Activated CD8-positive, alpha-beta T cell treated with anti-CD3 and anti-CD28 coated beads, Interleukin-2, amount 10 ng/mL, durations not matched to agents 7 days and 5 days (primary cell): Measurements from ENCODE around the gene DLD. TPM values are rescaled to one million over a fixed set of nuclear protein-coding genes. Genes with fewer than 3 reads are reported as not detected.

Source experiments
- ATAC-seq: fragments of 150-1000 bp; cut with Tn5 transposase; one replicate; pipeline ENCODE4 v1.10.0; 2021; ENCODE audit warnings: moderate library complexity
- CTCF ChIA-PET: fragments of 350-600 bp; sonication (Branson Sonifier 250); formaldehyde crosslinking; loops from one replicate; lab custom pipeline; 2021; ENCODE audit warnings: antibody characterized with exemption; lab: Charles Lee
- POLR2A ChIA-PET: fragments of 350-600 bp; sonication (Branson Sonifier 250); formaldehyde crosslinking; loops from one replicate; lab custom pipeline; 2021; ENCODE audit warnings: antibody characterized with exemption; lab: Charles Lee
- DNase-seq: peaks from one replicate; pipeline ENCODE4 v3.0.0-alpha.2; 2020
- H3K27ac Mint-ChIP-seq: one replicate; pipeline ENCODE4 v1.8.0; 2021; ENCODE audit warnings: mild to moderate bottlenecking, mixed read lengths
- H3K27me3 Mint-ChIP-seq: one replicate; pipeline ENCODE4 v1.8.0; 2021; ENCODE audit warnings: low read depth, mixed read lengths
- H3K36me3 Mint-ChIP-seq: one replicate; pipeline ENCODE4 v1.8.0; 2021; ENCODE audit warnings: low read depth, mixed read lengths
- H3K4me1 Mint-ChIP-seq: one replicate; pipeline ENCODE4 v1.8.0; 2021; ENCODE audit warnings: low read depth, mixed read lengths
- H3K4me3 Mint-ChIP-seq: one replicate; pipeline ENCODE4 v1.8.0; 2021; ENCODE audit warnings: mild to moderate bottlenecking, mixed read lengths
- H3K9me3 Mint-ChIP-seq: one replicate; pipeline ENCODE4 v1.8.0; 2022; ENCODE audit warnings: mixed read lengths; ENCODE audit not compliant: insufficient read depth
- total RNA-seq, 2 experiments: library from RNA; stranded (reverse); gene quantifications; one replicate each; pipeline ENCODE4 v1.2.3, GENCODE V29; 2021

The DLD gene
- total RNA-seq, 2 experiments from 2014 or later: 61.2 to 65.0 TPM

DNA sequence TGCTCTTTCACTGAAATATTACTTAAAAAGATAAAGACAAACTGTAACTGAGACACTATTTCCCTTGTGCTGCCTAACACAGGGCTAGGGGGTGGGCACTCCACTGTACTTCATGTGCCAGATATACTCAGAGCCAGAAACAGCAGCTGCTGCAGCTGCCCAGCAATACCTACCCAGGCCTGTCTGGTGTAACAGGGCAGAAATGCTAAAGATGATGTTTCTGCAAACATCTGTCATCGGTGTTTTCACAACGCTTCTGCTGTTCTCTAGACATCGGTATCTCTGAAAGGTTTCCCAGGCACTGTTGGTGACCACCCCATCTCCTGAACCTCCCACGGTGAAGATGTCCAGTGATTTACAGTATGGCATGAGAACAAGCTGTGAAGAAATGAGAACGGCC, 69.3 kb downstream of the DLD start:
- Mint-ChIP-seq H3K4me3 (no peak overlapping the region), H3K27me3 (peaks cover 11% of the 10 kb centered on the region), H3K9me3 (no peaks in the 10 kb centered on the region), H3K27ac (no peak overlapping the region), H3K4me1 (no peaks in the 10 kb centered on the region), H3K36me3 (no peaks in the 10 kb centered on the region)
- ATAC-seq: no peak
- ChIA-PET POLR2A (no interaction called here), CTCF (no interaction called here)
- no peak for DNase-seq

DNA sequence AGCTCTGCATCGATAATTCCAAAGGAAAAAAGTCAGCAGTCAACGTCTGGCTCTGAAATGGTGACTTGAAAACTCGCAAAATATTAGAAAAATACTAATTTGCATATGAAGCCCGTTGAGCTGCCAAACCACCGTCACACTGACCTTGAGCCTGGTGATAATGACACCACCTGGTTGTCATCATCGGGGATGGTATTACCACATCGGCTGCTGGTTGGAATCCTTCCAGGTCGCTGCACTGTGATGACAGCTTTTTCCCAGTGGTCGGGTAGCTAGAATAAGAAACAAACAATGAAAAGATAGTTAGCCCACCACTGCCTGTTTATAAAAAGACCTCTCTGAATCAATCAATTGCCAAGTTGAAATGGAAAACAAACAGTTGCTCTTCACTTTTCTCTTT, 70.4 kb downstream of the DLD start:
- Mint-ChIP-seq H3K36me3 (no peaks in the 10 kb centered on the region), H3K27ac (no peak overlapping the region)
- CTCF ChIA-PET: no interaction called here

DNA sequence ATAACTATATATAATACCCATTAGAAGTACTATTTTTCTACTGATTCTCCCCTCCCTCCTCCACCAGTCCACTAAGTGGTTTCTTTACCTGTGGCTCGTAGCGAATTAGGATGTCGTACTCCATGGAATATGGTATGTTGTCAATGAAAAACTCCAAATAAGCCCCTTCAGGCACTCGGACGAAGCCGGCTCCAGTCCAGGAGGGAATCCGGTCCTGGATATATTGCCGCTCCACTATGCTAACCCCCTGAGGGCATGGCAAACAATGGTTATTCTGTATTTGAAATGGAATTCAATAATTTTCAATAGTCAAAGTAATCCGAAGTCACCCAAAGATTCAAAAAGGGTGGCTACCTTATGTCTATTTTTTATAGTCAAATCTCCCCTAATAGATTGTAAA, 71.8 kb downstream of the DLD start:
- Mint-ChIP-seq H3K36me3 (no peaks in the 10 kb centered on the region), H3K9me3 (no peaks in the 10 kb centered on the region), H3K4me3 (no peak overlapping the region), H3K27ac (no peak overlapping the region), H3K27me3 (peaks cover 9% of the 10 kb centered on the region), H3K4me1 (no peaks in the 10 kb centered on the region)
- POLR2A ChIA-PET: no interaction called here
- ATAC-seq (no peak), DNase-seq (no peak)
- CTCF ChIA-PET: no interaction called here

More for the DNA sequence above, 70.4 kb downstream of the DLD start:
- POLR2A ChIA-PET: no interaction called here
- H3K4me1 Mint-ChIP-seq: no peaks in the 10 kb centered on the region
- ATAC-seq (no peak), DNase-seq (no peak)
- H3K27me3 Mint-ChIP-seq: peaks cover 11% of the 10 kb centered on the region
- H3K4me3 Mint-ChIP-seq: no peak overlapping the region
- no peaks in the 10 kb centered on the region for H3K9me3 Mint-ChIP-seq

DNA sequence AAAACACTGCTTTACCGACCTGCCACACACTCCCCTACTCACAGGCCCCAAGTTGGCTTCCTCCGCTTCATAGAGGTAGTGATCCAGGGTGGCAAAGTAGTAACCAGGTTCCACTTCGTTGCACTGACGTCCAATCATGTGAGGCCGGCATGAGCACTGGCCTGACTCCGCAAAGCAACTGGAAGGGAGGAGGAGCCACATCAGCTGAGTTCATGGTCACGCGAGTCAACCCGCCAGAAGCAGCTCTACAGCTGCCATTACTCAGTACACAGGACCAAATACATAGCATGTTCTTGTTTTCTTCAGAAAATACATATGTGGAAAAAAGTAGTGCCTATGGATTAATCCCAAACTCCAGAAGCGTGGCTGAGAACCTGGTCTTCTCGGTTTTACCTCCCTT, 73.5 kb downstream of the DLD start:
- Mint-ChIP-seq H3K4me3 (no peak overlapping the region), H3K27ac (no peak overlapping the region), H3K36me3 (no peaks in the 10 kb centered on the region), H3K27me3 (no peaks in the 10 kb centered on the region), H3K4me1 (no peaks in the 10 kb centered on the region), H3K9me3 (no peaks in the 10 kb centered on the region)
- CTCF ChIA-PET: no interaction called here
- ATAC-seq: no peak
- POLR2A ChIA-PET: no interaction called here
- no peak for DNase-seq

DNA sequence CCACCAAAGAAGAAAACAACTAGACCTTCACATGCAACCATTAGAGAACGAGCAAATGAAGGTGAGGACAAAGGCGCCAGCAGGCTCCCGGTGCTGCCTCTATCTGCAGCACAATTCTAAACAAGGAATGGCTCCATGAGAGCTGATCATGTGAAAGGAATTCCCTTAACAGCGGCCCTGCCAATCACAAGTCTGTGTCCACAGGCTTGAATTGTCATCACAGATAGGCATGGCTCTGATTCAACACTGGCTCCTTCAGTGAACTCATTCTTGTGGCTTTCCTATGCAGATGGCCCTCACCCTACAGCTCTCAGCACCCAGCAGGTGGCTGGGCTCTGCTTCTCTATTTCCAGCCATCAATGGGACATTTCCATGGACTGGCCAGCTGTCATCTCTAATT, 75.7 kb downstream of the DLD start:
- DNase-seq (no peak), ATAC-seq (no peak)
- no peak overlapping the region for H3K27ac Mint-ChIP-seq
- H3K4me1 Mint-ChIP-seq: no peaks in the 10 kb centered on the region
- POLR2A ChIA-PET: no interaction called here
- H3K36me3 Mint-ChIP-seq: no peaks in the 10 kb centered on the region
- CTCF ChIA-PET: no interaction called here
- H3K9me3 Mint-ChIP-seq: no peaks in the 10 kb centered on the region
- H3K27me3 Mint-ChIP-seq: no peaks in the 10 kb centered on the region
- no peak overlapping the region for H3K4me3 Mint-ChIP-seq

DNA sequence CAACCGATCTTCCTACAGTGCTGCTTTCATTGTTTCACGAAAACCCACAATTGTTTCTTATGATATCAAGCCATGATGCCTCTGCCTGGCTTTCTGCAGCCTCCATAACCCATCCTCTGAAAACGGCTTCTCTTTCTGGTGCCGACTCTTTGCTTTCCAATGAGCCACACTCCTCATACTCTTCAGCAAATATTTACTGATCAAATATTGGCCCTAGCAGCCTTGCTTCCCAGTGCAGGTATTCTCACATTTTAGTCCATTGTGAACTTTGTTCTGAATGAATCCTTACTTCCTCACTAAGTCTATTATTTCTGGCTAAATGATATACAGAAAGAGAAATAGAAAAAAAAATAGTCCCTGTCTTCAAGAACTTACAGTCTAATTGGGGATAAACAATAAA, 76.4 kb downstream of the DLD start:
- CTCF ChIA-PET: no interaction called here
- POLR2A ChIA-PET: no interaction called here
- H3K4me1 Mint-ChIP-seq: no peaks in the 10 kb centered on the region
- no peak overlapping the region for H3K27ac Mint-ChIP-seq
- H3K36me3 Mint-ChIP-seq: no peaks in the 10 kb centered on the region
- H3K27me3 Mint-ChIP-seq: no peaks in the 10 kb centered on the region
- H3K9me3 Mint-ChIP-seq: no peaks in the 10 kb centered on the region
- ATAC-seq: no peak
- DNase-seq: no peak
- no peak overlapping the region for H3K4me3 Mint-ChIP-seq

DNA sequence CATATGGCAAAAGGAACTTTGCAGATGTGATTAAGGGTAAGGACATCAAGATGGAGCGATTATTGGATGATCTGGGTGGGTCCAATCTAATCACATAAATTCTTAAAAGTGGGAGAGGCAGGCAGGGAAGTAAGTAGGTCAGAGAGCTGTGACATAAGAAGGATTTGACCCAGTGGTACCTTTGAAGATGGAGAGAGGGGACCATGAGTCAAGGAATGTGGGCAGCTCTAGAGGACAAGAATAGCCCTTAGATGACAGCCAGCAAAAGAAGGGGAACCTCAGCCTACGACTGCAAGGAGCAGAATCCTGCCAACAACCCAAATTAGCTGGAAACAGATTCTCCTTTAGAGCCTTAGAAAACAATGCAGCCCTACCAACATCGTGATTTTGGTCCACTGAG, 77.5 kb downstream of the DLD start:
- no peaks in the 10 kb centered on the region for H3K36me3 Mint-ChIP-seq
- no peaks in the 10 kb centered on the region for H3K9me3 Mint-ChIP-seq

DNA sequence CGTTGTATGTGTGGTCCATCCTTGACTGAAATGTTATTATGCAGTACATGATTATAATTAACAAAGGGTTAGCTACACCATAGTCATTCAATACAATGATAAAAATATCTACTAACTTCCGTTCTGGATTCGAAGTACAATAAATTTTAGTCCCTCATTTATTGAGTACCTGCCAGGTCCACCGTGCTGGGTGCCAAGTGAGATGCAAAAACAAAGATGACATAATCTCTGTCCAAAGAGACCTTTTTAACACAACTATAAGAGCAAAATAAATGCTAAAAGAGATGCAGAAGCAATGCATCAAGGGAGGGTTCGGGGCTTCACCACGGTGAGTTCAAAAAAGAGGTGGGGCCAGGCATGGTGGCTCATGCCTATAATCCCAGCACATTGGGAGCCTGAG, 78.9 kb downstream of the DLD start:
- POLR2A ChIA-PET: no interaction called here
- H3K36me3 Mint-ChIP-seq: no peaks in the 10 kb centered on the region
- no peak for DNase-seq
- peaks cover 7% of the 10 kb centered on the region for H3K27me3 Mint-ChIP-seq
- no peak for ATAC-seq
- no peak overlapping the region for H3K4me3 Mint-ChIP-seq
- CTCF ChIA-PET: no interaction called here
- no peak overlapping the region for H3K27ac Mint-ChIP-seq
- H3K4me1 Mint-ChIP-seq: no peaks in the 10 kb centered on the region
- no peaks in the 10 kb centered on the region for H3K9me3 Mint-ChIP-seq

More for the DNA sequence above, 77.5 kb downstream of the DLD start:
- Mint-ChIP-seq H3K4me3 (no peak overlapping the region), H3K4me1 (no peaks in the 10 kb centered on the region), H3K27ac (no peak overlapping the region), H3K27me3 (peaks cover 7% of the 10 kb centered on the region)
- DNase-seq: no peak
- CTCF ChIA-PET: no interaction called here
- no peak for ATAC-seq
- POLR2A ChIA-PET: no interaction called here

Other genes starting within 250 kb of the DLD start
- gene SLC26A4, start 230.4 kb upstream of the DLD start, total RNA-seq: 1 to 10 TPM in 1 of 2 experiments, under 1 TPM in 1; 0.94 to 1.1 TPM
- gene CBLL1, start 147.0 kb upstream of the DLD start, total RNA-seq: 10 to 100 TPM; 36.3 to 42.4 TPM
- gene SLC26A3, start 88.0 kb upstream of the DLD start, total RNA-seq: not detected
- not detected for gene LAMB1, start 112.0 kb downstream of the DLD start, total RNA-seq
- not detected for gene LAMB4, start 239.2 kb downstream of the DLD start, total RNA-seq